Natural killer cell (primary cell): ENCODE results near the gene ADIPOR2. TPM values are rescaled to one million over a fixed set of nuclear protein-coding genes. Genes with fewer than 3 reads are reported as not detected.

Source experiments
- ATAC-seq, 3 donors: fragments of 150-1000 bp in 2 of 3; fragments of 200-7000 bp in 1 of 3; cut with Tn5 transposase; 1 replicate in 1 of 3; 2 replicates in 2 of 3; pipeline ENCODE4 v1.10.0; 2021; ENCODE audit warnings: mild to moderate bottlenecking in 2 of 3, moderate library complexity in 2 of 3
- DNase-seq, 2 donors: peaks; one replicate each; pipeline versions ENCODE4 v3.0.0 to v3.0.0-alpha.2; 2013 to 2021; ENCODE audit warnings: mixed read lengths in 1 of 2
- H3K27ac ChIP-seq: one replicate; pipeline ENCODE4 v1.5.1; 2013; ENCODE audit warnings: mild to moderate bottlenecking, low read length
- H3K27me3 ChIP-seq: one replicate; pipeline ENCODE4 v1.6.1; 2013; ENCODE audit warnings: low read length; ENCODE audit not compliant: control insufficient read depth, insufficient read depth
- H3K36me3 ChIP-seq: one replicate; pipeline ENCODE4 v1.6.1; 2013; ENCODE audit warnings: low read length; ENCODE audit not compliant: control insufficient read depth, insufficient read depth
- H3K4me1 ChIP-seq: one replicate; pipeline ENCODE4 v1.6.1; 2013; ENCODE audit warnings: low read length; ENCODE audit not compliant: control insufficient read depth, insufficient read depth
- H3K4me3 ChIP-seq: one replicate; pipeline ENCODE4 v1.5.1; 2013; ENCODE audit warnings: low read length
- H3K9me3 ChIP-seq: one replicate; pipeline ENCODE4 v1.6.1; 2013; ENCODE audit warnings: low read length; ENCODE audit not compliant: control insufficient read depth, insufficient read depth
- H3K27ac Mint-ChIP-seq, 2 donors: one replicate each; pipeline ENCODE4 v1.8.0; 2022; ENCODE audit warnings: mild to moderate bottlenecking in 2 of 2, mixed read lengths in 2 of 2, moderate library complexity in 1 of 2
- H3K27me3 Mint-ChIP-seq, 2 donors: one replicate each; pipeline ENCODE4 v1.8.0; 2022; ENCODE audit warnings: low read depth in 2 of 2, mixed read lengths in 2 of 2
- H3K36me3 Mint-ChIP-seq: one replicate; pipeline ENCODE4 v1.8.0; 2022; ENCODE audit warnings: mixed read lengths
- H3K4me1 Mint-ChIP-seq, 2 donors: one replicate each; pipeline ENCODE4 v1.8.0; 2022; ENCODE audit warnings: mixed read lengths in 2 of 2
- H3K4me3 Mint-ChIP-seq: one replicate; pipeline ENCODE4 v1.8.0; 2022; ENCODE audit warnings: mild to moderate bottlenecking, moderate library complexity, mixed read lengths
- H3K9me3 Mint-ChIP-seq, 2 donors: one replicate each; pipeline ENCODE4 v1.8.0; 2022; ENCODE audit warnings: mixed read lengths in 2 of 2
- WGBS: methylation state at CpG from one replicate; pipeline ENCODE4 v1.1.7; 2013; ENCODE audit warnings: missing lambda C conversion rate; ENCODE audit not compliant: insufficient coverage; 5-methylcytosine and 5-hydroxymethylcytosine counted together
- intact Hi-C: fragments of 100-400 bp; cut with micrococcal nuclease; formaldehyde crosslinking; loops from one replicate; pipeline ENCODE4 v1.14.2; 2022
- total RNA-seq, 4 donors: library from RNA; stranded (reverse); fragments of 120-200 nt in 1 of 4; gene quantifications; one replicate each; pipeline versions ENCODE4 v1.2.3 to v1.2.4, GENCODE V29; 2013 to 2022
- TF ChIP-seq, protein P1 (sequence below): fragments of 200-600 bp; IDR thresholded peaks from one replicate; pipeline ENCODE4 v1.8.0; 2022; ENCODE audit warnings: antibody characterized with exemption

ADIPOR2 gene
- total RNA-seq, 3 donors from 2014 or later (not counting 1 experiment from before 2014, with no cell fraction given) = 38.6 to 48.3 (median 44.0) TPM

DNA sequence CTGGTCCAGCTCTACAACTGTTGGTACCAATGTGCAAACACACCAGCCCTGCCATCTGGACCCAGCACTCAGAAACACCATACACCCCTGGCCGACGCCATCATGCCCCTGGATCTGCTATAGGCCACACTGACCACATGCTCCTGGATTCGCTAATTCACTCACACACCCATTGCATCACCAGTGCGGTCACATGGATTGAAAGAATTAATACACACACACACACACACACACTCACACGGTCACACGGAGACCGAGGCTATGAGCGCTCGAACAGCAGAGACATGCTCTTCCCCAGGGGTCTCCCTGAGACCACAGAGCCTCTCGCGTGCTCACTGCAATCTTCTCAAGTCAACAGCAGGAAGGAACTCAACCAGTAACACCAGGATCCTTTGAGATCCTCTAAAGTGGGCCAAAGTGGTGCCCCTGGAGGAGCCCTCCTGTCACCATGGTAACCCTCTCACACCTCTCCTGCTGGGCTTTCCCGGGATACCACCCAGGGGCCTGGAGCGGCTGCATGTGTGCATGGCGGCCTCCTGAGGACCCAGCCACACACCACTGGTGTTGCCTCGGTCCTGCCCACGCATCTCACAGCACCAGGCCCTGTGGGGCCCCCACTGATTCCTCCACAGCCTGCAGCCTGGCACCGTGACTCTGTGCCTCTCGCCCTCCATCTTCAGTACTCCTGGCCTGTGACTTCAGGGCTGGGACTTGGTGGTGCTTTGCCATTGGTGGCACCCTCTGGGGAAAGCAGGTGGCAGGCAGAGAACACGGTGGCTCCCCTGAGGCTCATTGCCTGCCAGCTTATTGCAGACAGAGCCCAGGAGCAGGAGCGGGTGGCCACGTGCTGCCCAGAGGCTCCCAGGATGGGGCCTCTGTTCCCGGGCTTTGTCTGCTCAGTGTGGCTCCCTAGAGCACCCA lies 144.6 kb downstream of the ADIPOR2 start:
- 84% methylated on average over 22 of the region's 22 CpGs for WGBS
- Mint-ChIP-seq H3K9me3 (no peaks in the 10 kb centered on the region), H3K4me3 (no peak overlapping the region), H3K4me1 (peaks cover 0 to 4% of the 10 kb centered on the region in 2 donors), H3K36me3 (no peaks in the 10 kb centered on the region), H3K27ac (no peak overlapping the region), H3K27me3 (peaks cover 16 to 18% of the 10 kb centered on the region in 2 donors)
- Histone ChIP-seq H3K4me3 (no peak overlapping the region), H3K36me3 (no peaks in the 10 kb centered on the region), H3K27me3 (peaks cover 6% of the 10 kb centered on the region), H3K27ac (no peak overlapping the region), H3K9me3 (no peaks in the 10 kb centered on the region), H3K4me1 (no peaks in the 10 kb centered on the region)
- DNase-seq (no peak), ATAC-seq (no peak)
- TF ChIP-seq, protein P1, sequence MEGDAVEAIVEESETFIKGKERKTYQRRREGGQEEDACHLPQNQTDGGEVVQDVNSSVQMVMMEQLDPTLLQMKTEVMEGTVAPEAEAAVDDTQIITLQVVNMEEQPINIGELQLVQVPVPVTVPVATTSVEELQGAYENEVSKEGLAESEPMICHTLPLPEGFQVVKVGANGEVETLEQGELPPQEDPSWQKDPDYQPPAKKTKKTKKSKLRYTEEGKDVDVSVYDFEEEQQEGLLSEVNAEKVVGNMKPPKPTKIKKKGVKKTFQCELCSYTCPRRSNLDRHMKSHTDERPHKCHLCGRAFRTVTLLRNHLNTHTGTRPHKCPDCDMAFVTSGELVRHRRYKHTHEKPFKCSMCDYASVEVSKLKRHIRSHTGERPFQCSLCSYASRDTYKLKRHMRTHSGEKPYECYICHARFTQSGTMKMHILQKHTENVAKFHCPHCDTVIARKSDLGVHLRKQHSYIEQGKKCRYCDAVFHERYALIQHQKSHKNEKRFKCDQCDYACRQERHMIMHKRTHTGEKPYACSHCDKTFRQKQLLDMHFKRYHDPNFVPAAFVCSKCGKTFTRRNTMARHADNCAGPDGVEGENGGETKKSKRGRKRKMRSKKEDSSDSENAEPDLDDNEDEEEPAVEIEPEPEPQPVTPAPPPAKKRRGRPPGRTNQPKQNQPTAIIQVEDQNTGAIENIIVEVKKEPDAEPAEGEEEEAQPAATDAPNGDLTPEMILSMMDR = no peak
- intact Hi-C loops = no loop called here

DNA sequence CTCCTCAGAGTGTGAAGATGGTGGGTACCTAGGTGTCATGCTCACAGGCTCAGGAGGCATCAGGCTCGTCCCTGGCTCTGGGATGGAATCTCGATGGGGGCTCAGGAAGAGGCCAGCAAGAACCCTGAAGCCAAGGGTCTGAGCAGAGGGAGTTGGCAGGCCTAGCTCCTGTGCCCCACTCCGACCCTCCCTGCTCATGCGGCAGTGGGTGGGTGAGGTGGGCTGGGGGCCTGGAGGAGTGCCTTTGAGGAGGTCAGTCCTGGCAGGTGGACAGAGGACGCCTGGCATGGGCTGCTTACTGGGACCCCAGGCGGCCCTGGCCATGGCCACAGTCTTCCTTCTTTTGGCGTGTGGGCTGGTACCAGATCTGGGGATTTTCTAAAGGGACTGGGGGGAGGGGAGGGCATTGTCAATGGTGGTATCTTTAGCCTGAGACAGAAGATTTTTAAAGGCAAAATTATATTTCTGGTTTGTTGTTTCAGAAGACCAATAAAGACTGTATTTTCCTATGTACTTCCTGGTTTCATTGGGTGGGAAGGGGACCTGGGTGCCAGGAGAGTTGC lies 145.5 kb downstream of the ADIPOR2 start:
- Histone ChIP-seq H3K4me3 (no peak overlapping the region), H3K36me3 (no peaks in the 10 kb centered on the region), H3K27ac (no peak overlapping the region), H3K9me3 (no peaks in the 10 kb centered on the region), H3K27me3 (peaks cover under 1% of the 10 kb centered on the region), H3K4me1 (no peaks in the 10 kb centered on the region)
- Mint-ChIP-seq H3K36me3 (no peaks in the 10 kb centered on the region), H3K4me1 (peaks cover 0 to 4% of the 10 kb centered on the region in 2 donors), H3K9me3 (no peaks in the 10 kb centered on the region), H3K27me3 (peaks cover 14 to 18% of the 10 kb centered on the region in 2 donors), H3K27ac (no peak overlapping the region), H3K4me3 (no peak overlapping the region)
- 78% methylated on average over 7 of the region's 7 CpGs for WGBS
- intact Hi-C loops = no loop called here
- ATAC-seq = no peak
- DNase-seq = no peak
- TF ChIP-seq, protein P1 = no peak

DNA sequence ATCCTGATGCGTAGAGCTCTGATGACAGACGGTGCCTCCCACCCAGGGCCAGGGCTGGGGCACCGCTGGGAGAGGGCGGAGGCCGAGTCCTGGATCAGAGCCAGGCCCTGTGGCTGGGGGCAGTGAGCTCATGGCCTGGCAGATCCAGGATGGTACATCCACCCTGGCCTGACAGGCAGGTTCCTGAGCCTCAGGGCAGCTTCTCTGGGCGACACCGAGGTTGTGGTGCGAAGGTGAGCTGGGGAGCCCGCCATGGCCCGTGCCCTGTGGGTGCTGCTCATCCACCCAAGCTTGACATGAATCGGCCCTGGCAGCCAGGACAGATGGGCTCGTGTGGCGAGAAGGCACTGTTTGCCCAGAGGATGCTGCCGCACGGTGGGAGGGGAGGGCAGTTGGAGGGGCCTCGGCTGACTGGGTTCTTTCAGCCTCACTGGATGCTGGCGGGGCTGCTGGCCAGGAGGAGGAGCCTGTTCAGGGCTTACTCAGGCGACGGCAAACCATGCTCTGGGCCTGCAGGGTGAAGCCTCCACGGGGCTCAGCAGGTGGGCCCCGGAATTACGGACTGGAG lies 146.1 kb downstream of the ADIPOR2 start:
- ATAC-seq (no peak), DNase-seq (no peak)
- Mint-ChIP-seq H3K27ac (no peak overlapping the region), H3K4me3 (no peak overlapping the region), H3K4me1 (peaks cover 0 to 4% of the 10 kb centered on the region in 2 donors), H3K9me3 (no peaks in the 10 kb centered on the region), H3K27me3 (peaks cover 12 to 16% of the 10 kb centered on the region in 2 donors), H3K36me3 (no peaks in the 10 kb centered on the region)
- Histone ChIP-seq H3K36me3 (no peaks in the 10 kb centered on the region), H3K4me1 (no peaks in the 10 kb centered on the region), H3K4me3 (no peak overlapping the region), H3K27ac (no peak overlapping the region), H3K9me3 (no peaks in the 10 kb centered on the region), H3K27me3 (no peaks in the 10 kb centered on the region)
- TF ChIP-seq, protein P1 = no peak
- 88% methylated on average over 22 of the region's 22 CpGs for WGBS
- intact Hi-C loops = no loop called here
